NCI-H748 (cell line): Measurements from ENCODE around the gene ODF2.

ENCODE experiments used
- DNase-seq: peaks from one replicate; lab custom pipeline; 2025; ENCODE audit not compliant: unreplicated experiment; lab: John Stamatoyannopoulos, UW

ODF2 gene

GRCh38 chr9:128526720-128527119, 70.9 kb downstream of the ODF2 start:
- DNase-seq: no peak

GRCh38 chr9:128528445-128529160, 72.8 kb downstream of the ODF2 start:
- no peak for DNase-seq

GRCh38 chr9:128529191-128529590, 73.4 kb downstream of the ODF2 start:
- DNase-seq: no peak

GRCh38 chr9:128532581-128532980, 76.8 kb downstream of the ODF2 start:
- no peak for DNase-seq

- DNase-seq: no peak
Observed at GRCh38 chr9:128540634-128541360, 85.0 kb downstream of the ODF2 start.

GRCh38 chr9:128546504-128546903, 90.7 kb downstream of the ODF2 start:
- DNase-seq: no peak

- no peak for DNase-seq
Observed at GRCh38 chr9:128548876-128549275, 93.1 kb downstream of the ODF2 start.

- no peak for DNase-seq
Observed at GRCh38 chr9:128550226-128550625, 94.4 kb downstream of the ODF2 start.
